Brain microvascular endothelial cell (primary cell): Measurements from ENCODE around the gene HSBP1L1.

ENCODE experiments used
- DNase-seq: peaks from one replicate; pipeline ENCODE4 v3.0.0-alpha.2; 2020
- H3K27ac ChIP-seq: fragments of 250-450 bp; sonication (Bioruptor Pico); 2 replicates; pipeline ENCODE4 v1.5.1; 2020; ENCODE audit warnings: mild to moderate bottlenecking, moderate library complexity
- H3K27me3 ChIP-seq: fragments of 250-450 bp; sonication (Bioruptor Pico); replicated peaks from 2 replicates; pipeline ENCODE4 v1.5.1; 2020; ENCODE audit warnings: mild to moderate bottlenecking
- H3K36me3 ChIP-seq: fragments of 250-450 bp; sonication (Bioruptor Pico); replicated peaks from 2 replicates; pipeline ENCODE4 v1.5.1; 2020; ENCODE audit warnings: mild to moderate bottlenecking
- H3K4me3 ChIP-seq: 2 replicates; pipeline ENCODE4 v1.5.1; 2011; ENCODE audit warnings: low read depth, mild to moderate bottlenecking, control low read depth, low read length, moderate library complexity
- CTCF ChIP-seq: IDR thresholded peaks from 2 replicates; pipeline ENCODE4 v1.5.1; 2011; ENCODE audit warnings: low read depth, mild to moderate bottlenecking, moderate library complexity, low read length, control low read depth, inconsistent platforms; ENCODE audit errors: missing control alignments
- in situ Hi-C: cut with HindIII; loops from 2 replicates; pipeline ENCODE4 v1.10.0; 2017; ENCODE audit warnings: low sequenced_read_pairs, low pct_ligation_motif_present

The HSBP1L1 gene

GRCh38 chr18:79923896-79924585 lies 40.4 kb upstream of the HSBP1L1 start:
- H3K27ac ChIP-seq, result no peak overlapping the region
- DNase-seq, result no peak
- in situ Hi-C loops, result no loop called here
- no peak overlapping the region for H3K4me3 ChIP-seq
- H3K36me3 ChIP-seq, result peaks cover 4% of the 10 kb centered on the region
- H3K27me3 ChIP-seq, result no peaks in the 10 kb centered on the region
- TF ChIP-seq CTCF, result no peak

GRCh38 chr18:79924814-79925731 lies 39.4 kb upstream of the HSBP1L1 start:
- DNase-seq, result no peak
- in situ Hi-C loops, result no loop called here

GRCh38 chr18:79926306-79926705 lies 38.1 kb upstream of the HSBP1L1 start:
- no peak for TF ChIP-seq CTCF
- in situ Hi-C loops, result no loop called here
- DNase-seq, result no peak
- Histone ChIP-seq H3K4me3 (no peak overlapping the region), H3K27ac (no peak overlapping the region), H3K27me3 (no peaks in the 10 kb centered on the region), H3K36me3 (peaks cover 8% of the 10 kb centered on the region)

More at GRCh38 chr18:79924814-79925731, 39.4 kb upstream of the HSBP1L1 start:
- Histone ChIP-seq H3K4me3 (no peak overlapping the region), H3K27me3 (no peaks in the 10 kb centered on the region), H3K27ac (no peak overlapping the region), H3K36me3 (peaks cover 8% of the 10 kb centered on the region)
- no peak for TF ChIP-seq CTCF

- in situ Hi-C loops, result no loop called here
Observed at GRCh38 chr18:79926715-79927606, 37.5 kb upstream of the HSBP1L1 start.

More at GRCh38 chr18:79926715-79927606, 37.5 kb upstream of the HSBP1L1 start:
- Histone ChIP-seq H3K4me3 (no peak overlapping the region), H3K27ac (no peak overlapping the region), H3K36me3 (peaks cover 8% of the 10 kb centered on the region), H3K27me3 (no peaks in the 10 kb centered on the region)
- DNase-seq, result no peak
- TF ChIP-seq CTCF, result no peak
